HEK293 (cell line): ENCODE measurements around the gene ADSS1.

ENCODE experiments used
- CTCF ChIA-PET: fragments of 350-600 bp; formaldehyde crosslinking; extraction: SDS; loops from one replicate; lab custom pipeline; 2021; ENCODE audit warnings: antibody characterized with exemption; lab: Yijun Ruan, JAX
- POLR2A ChIA-PET: fragments of 300-600 bp; formaldehyde crosslinking; extraction: SDS; loops from one replicate; lab custom pipeline; 2020; ENCODE audit warnings: antibody characterized with exemption, inconsistent platforms; lab: Yijun Ruan, JAX
- H3K27ac ChIP-seq: fragments of 200-500 bp; sonication (Bioruptor generic); 2 replicates; pipeline ENCODE4 v1.5.1; 2014; ENCODE audit warnings: low read depth, low read length, control low read depth, inconsistent platforms; ENCODE audit errors: extremely low read depth
- H3K36me3 ChIP-seq, 2 experiments: fragments of 200-500 bp in 1 of 2; sonication (Bioruptor generic) in 1 of 2; 1 replicate in 1 of 2; 2 replicates in 1 of 2; pipeline ENCODE4 v1.5.1; 2014 to 2017; ENCODE audit warnings: inconsistent platforms in 2 of 2, low read length in 2 of 2; ENCODE audit not compliant: control insufficient read depth in 2 of 2, insufficient read depth in 1 of 2
- H3K4me1 ChIP-seq: fragments of 200-500 bp; sonication (Bioruptor generic); 2 replicates; pipeline ENCODE4 v1.5.1; 2014; ENCODE audit warnings: mild to moderate bottlenecking, low read length, inconsistent platforms; ENCODE audit not compliant: control insufficient read depth, insufficient read depth
- H3K4me3 ChIP-seq: 2 replicates; pipeline ENCODE4 v1.5.1; 2011; ENCODE audit warnings: low read depth, mild to moderate bottlenecking, control low read depth, low read length, moderate library complexity
- H3K9me3 ChIP-seq: fragments of 200-500 bp; sonication (Bioruptor generic); 2 replicates; pipeline ENCODE4 v1.5.1; 2014; ENCODE audit warnings: low read depth, low read length, inconsistent platforms; ENCODE audit not compliant: control insufficient read depth, insufficient read depth
- ELK4 ChIP-seq: IDR thresholded peaks from 2 replicates; pipeline ENCODE4 v1.6.1; 2011; ENCODE audit warnings: mild to moderate bottlenecking, low read depth, low read length, borderline replicate concordance
- GLIS2 ChIP-seq: fragments of 450-650 bp; formaldehyde crosslinking; IDR thresholded peaks from 2 replicates; pipeline ENCODE4 v1.5.1; 2016; ENCODE audit warnings: missing biosample characterization, missing genetic modification characterization
- PRDM1 ChIP-seq: fragments of 450-650 bp; formaldehyde crosslinking; IDR thresholded peaks from 2 replicates; pipeline ENCODE4; 2016; ENCODE audit warnings: missing biosample characterization, missing genetic modification characterization
- PRDM10 ChIP-seq: fragments of 450-650 bp; formaldehyde crosslinking; IDR thresholded peaks from 2 replicates; pipeline ENCODE4 v1.5.1; 2016; ENCODE audit warnings: missing biosample characterization, missing genetic modification characterization
- ZBTB1 ChIP-seq: fragments of 450-650 bp; formaldehyde crosslinking; IDR thresholded peaks from 2 replicates; pipeline ENCODE4 v1.5.1; 2016; ENCODE audit warnings: missing biosample characterization, missing genetic modification characterization
- ZBTB48 ChIP-seq: fragments of 450-650 bp; formaldehyde crosslinking; IDR thresholded peaks from 2 replicates; pipeline ENCODE4 v1.5.1; 2016; ENCODE audit warnings: missing biosample characterization, missing genetic modification characterization
- ZNF10 ChIP-seq: fragments of 450-650 bp; formaldehyde crosslinking; IDR thresholded peaks from 2 replicates; pipeline ENCODE4 v1.5.1; 2017; ENCODE audit warnings: missing biosample characterization, missing genetic modification characterization
- ZNF239 ChIP-seq: fragments of 450-650 bp; formaldehyde crosslinking; IDR thresholded peaks from 2 replicates; pipeline ENCODE4 v1.5.1; 2016; ENCODE audit warnings: missing biosample characterization, missing genetic modification characterization
- ZNF266 ChIP-seq: fragments of 450-650 bp; formaldehyde crosslinking; IDR thresholded peaks from 2 replicates; pipeline ENCODE4 v1.5.1; 2016; ENCODE audit warnings: missing biosample characterization, missing genetic modification characterization, low read depth
- ZNF292 ChIP-seq: fragments of 450-650 bp; formaldehyde crosslinking; IDR thresholded peaks from 2 replicates; pipeline ENCODE4 v1.5.1; 2016; ENCODE audit warnings: low read depth, missing biosample characterization, missing genetic modification characterization, borderline replicate concordance
- ZNF341 ChIP-seq: fragments of 450-650 bp; formaldehyde crosslinking; IDR thresholded peaks from 2 replicates; pipeline ENCODE4; 2016; ENCODE audit warnings: low read depth, missing biosample characterization, missing genetic modification characterization
- ZNF529 ChIP-seq: fragments of 450-650 bp; formaldehyde crosslinking; IDR thresholded peaks from 2 replicates; pipeline ENCODE4 v1.5.1; 2017; ENCODE audit warnings: missing genetic modification characterization, missing biosample characterization; ENCODE audit not compliant: insufficient replicate concordance
- ZNF624 ChIP-seq: fragments of 450-650 bp; formaldehyde crosslinking; IDR thresholded peaks from 2 replicates; pipeline ENCODE4 v1.5.1; 2017; ENCODE audit warnings: missing biosample characterization, missing genetic modification characterization
- ZNF664 ChIP-seq: fragments of 450-650 bp; formaldehyde crosslinking; IDR thresholded peaks from 2 replicates; pipeline ENCODE4 v1.5.1; 2016; ENCODE audit warnings: missing biosample characterization, missing genetic modification characterization
- ZNF837 ChIP-seq: fragments of 450-650 bp; formaldehyde crosslinking; IDR thresholded peaks from 2 replicates; pipeline ENCODE4 v1.5.1; 2016; ENCODE audit warnings: missing biosample characterization, missing genetic modification characterization
- TF ChIP-seq, protein P1 (sequence below): fragments of 450-650 bp; formaldehyde crosslinking; IDR thresholded peaks from 2 replicates; pipeline ENCODE4 v1.5.1; 2016; ENCODE audit warnings: missing biosample characterization, missing genetic modification characterization
- TF ChIP-seq, protein P2 (sequence below): fragments of 450-650 bp; formaldehyde crosslinking; IDR thresholded peaks from 2 replicates; pipeline ENCODE4 v1.5.1; 2016; ENCODE audit warnings: missing biosample characterization, missing genetic modification characterization
- TF ChIP-seq, protein P3 (sequence below): fragments of 450-650 bp; formaldehyde crosslinking; IDR thresholded peaks from 2 replicates; pipeline ENCODE4; 2016; ENCODE audit warnings: missing biosample characterization, missing genetic modification characterization
- TF ChIP-seq, protein P4 (sequence below): fragments of 450-650 bp; formaldehyde crosslinking; IDR thresholded peaks from 2 replicates; pipeline ENCODE4 v1.5.1; 2016; ENCODE audit warnings: missing biosample characterization, missing genetic modification characterization
- TF ChIP-seq, protein P5 (sequence below): fragments of 450-650 bp; formaldehyde crosslinking; IDR thresholded peaks from 2 replicates; pipeline ENCODE4 v1.5.1; 2016; ENCODE audit warnings: missing biosample characterization, missing genetic modification characterization

ADSS1 gene

DNA sequence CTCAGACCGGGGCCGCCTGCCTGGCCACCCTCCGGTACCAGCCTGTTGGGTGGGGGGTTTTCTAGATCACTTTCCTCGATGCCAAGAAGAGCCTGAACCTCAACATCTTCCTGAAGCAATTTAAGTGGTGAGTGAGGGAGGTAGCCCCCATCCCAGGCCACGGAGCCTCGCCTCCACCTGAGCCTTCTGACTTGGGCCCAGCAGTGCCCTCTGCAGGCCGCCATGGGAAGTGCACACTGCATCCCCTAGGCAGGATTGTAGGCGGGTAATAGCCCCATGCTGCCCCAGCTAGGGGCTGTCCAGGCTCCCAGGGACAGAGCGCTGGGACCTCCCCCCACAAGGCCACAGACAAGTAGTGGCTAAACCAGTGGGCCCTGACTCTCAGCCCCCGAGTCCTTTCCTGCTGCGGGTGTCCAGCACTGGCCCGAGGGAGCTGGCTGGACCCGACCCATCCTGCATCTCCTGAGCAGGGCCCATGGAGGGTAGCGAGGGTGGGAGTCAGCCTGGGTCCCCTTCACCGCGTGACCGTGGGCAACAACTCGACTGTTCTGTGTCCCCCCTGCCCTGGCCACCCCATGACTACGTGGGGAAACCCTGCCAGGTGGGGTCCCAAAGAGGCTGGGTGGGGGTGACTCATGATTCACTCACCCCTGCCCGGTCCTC lies 15.3 kb upstream of the ADSS1 start:
- H3K36me3 ChIP-seq: peaks cover 5 to 71% of the 10 kb centered on the region in 2 experiments; a peak in 2 of 3 replicates
- H3K27ac ChIP-seq: no peak overlapping the region
- ChIA-PET CTCF (interaction anchor here (0.7 to 1.2 kb wide), 11 partner anchors 9 to 90 kb away, joined by 3 to 5 read pairs (median 3); no protein-coding TSS in a partner anchor), POLR2A (interaction anchor here (1.7 kb wide), 1 partner anchor 10 kb away, joined by 5 read pairs; no protein-coding TSS in a partner anchor)
- H3K4me3 ChIP-seq: no peak overlapping the region
- no peaks in the 10 kb centered on the region for H3K9me3 ChIP-seq
- no peaks in the 10 kb centered on the region for H3K4me1 ChIP-seq
- TF ChIP-seq ZNF664 (tag by site-specific recombination) (no peak), ZNF239 (tag by site-specific recombination) (no peak), ZNF10 (tag by site-specific recombination) (no peak), ZBTB48 (no peak), PRDM1 (tag by site-specific recombination) (no peak), PRDM10 (tag by site-specific recombination) (no peak), ZNF292 (no peak), ELK4 (no peak), ZNF266 (tag by site-specific recombination) (no peak), ZNF624 (tag by site-specific recombination) (no peak), GLIS2 (tag by site-specific recombination) (peak; percentile 75), ZBTB1 (no peak), ZNF529 (no peak), ZNF837 (tag by site-specific recombination) (no peak), ZNF341 (tag by site-specific recombination) (no peak)
- TF ChIP-seq, protein P1, sequence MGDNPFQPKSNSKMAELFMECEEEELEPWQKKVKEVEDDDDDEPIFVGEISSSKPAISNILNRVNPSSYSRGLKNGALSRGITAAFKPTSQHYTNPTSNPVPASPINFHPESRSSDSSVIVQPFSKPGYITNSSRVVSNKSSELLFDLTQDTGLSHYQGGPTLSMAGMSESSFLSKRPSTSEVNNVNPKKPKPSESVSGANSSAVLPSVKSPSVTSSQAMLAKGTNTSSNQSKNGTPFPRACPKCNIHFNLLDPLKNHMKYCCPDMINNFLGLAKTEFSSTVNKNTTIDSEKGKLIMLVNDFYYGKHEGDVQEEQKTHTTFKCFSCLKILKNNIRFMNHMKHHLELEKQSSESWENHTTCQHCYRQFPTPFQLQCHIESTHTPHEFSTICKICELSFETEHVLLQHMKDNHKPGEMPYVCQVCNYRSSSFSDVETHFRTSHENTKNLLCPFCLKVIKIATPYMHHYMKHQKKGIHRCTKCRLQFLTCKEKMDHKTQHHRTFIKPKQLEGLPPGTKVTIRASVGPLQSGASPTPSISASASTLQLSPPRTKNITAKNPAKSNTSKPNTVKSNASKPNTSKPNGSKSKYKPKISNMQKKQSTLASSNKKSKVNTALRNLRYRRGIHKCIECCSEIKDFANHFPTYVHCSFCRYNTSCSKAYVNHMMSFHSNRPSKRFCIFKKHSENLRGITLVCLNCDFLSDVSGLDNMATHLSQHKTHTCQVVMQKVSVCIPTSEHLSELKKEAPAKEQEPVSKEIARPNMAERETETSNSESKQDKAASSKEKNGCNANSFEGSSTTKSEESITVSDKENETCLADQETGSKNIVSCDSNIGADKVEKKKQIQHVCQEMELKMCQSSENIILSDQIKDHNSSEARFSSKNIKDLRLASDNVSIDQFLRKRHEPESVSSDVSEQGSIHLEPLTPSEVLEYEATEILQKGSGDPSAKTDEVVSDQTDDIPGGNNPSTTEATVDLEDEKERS (tag by site-specific recombination): no peak
- TF ChIP-seq, protein P2, sequence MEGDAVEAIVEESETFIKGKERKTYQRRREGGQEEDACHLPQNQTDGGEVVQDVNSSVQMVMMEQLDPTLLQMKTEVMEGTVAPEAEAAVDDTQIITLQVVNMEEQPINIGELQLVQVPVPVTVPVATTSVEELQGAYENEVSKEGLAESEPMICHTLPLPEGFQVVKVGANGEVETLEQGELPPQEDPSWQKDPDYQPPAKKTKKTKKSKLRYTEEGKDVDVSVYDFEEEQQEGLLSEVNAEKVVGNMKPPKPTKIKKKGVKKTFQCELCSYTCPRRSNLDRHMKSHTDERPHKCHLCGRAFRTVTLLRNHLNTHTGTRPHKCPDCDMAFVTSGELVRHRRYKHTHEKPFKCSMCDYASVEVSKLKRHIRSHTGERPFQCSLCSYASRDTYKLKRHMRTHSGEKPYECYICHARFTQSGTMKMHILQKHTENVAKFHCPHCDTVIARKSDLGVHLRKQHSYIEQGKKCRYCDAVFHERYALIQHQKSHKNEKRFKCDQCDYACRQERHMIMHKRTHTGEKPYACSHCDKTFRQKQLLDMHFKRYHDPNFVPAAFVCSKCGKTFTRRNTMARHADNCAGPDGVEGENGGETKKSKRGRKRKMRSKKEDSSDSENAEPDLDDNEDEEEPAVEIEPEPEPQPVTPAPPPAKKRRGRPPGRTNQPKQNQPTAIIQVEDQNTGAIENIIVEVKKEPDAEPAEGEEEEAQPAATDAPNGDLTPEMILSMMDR (tag by site-specific recombination): peak; percentile 87
- TF ChIP-seq, protein P3, sequence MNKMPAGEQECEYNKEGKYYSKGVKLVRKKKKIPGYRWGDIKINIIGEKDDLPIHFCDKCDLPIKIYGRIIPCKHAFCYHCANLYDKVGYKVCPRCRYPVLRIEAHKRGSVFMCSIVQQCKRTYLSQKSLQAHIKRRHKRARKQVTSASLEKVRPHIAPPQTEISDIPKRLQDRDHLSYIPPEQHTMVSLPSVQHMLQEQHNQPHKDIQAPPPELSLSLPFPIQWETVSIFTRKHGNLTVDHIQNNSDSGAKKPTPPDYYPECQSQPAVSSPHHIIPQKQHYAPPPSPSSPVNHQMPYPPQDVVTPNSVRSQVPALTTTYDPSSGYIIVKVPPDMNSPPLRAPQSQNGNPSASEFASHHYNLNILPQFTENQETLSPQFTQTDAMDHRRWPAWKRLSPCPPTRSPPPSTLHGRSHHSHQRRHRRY: no peak
- TF ChIP-seq, protein P4, sequence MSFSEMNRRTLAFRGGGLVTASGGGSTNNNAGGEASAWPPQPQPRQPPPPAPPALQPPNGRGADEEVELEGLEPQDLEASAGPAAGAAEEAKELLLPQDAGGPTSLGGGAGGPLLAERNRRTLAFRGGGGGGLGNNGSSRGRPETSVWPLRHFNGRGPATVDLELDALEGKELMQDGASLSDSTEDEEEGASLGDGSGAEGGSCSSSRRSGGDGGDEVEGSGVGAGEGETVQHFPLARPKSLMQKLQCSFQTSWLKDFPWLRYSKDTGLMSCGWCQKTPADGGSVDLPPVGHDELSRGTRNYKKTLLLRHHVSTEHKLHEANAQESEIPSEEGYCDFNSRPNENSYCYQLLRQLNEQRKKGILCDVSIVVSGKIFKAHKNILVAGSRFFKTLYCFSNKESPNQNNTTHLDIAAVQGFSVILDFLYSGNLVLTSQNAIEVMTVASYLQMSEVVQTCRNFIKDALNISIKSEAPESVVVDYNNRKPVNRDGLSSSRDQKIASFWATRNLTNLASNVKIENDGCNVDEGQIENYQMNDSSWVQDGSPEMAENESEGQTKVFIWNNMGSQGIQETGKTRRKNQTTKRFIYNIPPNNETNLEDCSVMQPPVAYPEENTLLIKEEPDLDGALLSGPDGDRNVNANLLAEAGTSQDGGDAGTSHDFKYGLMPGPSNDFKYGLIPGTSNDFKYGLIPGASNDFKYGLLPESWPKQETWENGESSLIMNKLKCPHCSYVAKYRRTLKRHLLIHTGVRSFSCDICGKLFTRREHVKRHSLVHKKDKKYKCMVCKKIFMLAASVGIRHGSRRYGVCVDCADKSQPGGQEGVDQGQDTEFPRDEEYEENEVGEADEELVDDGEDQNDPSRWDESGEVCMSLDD (tag by site-specific recombination): peak; percentile 51
- TF ChIP-seq, protein P5, sequence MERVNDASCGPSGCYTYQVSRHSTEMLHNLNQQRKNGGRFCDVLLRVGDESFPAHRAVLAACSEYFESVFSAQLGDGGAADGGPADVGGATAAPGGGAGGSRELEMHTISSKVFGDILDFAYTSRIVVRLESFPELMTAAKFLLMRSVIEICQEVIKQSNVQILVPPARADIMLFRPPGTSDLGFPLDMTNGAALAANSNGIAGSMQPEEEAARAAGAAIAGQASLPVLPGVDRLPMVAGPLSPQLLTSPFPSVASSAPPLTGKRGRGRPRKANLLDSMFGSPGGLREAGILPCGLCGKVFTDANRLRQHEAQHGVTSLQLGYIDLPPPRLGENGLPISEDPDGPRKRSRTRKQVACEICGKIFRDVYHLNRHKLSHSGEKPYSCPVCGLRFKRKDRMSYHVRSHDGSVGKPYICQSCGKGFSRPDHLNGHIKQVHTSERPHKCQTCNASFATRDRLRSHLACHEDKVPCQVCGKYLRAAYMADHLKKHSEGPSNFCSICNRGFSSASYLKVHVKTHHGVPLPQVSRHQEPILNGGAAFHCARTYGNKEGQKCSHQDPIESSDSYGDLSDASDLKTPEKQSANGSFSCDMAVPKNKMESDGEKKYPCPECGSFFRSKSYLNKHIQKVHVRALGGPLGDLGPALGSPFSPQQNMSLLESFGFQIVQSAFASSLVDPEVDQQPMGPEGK: peak; percentile 40; the same call in 1 of the 2 replicates
